Astrocyte of the cerebellum (primary cell): ENCODE measurements around the gene ABLIM1.

ENCODE experiments used
- DNase-seq: peaks from one replicate; pipeline ENCODE4 v3.0.0-alpha.2; 2011; ENCODE audit warnings: low read depth
- H3K4me3 ChIP-seq: 2 replicates; pipeline ENCODE4 v1.5.1; 2011; ENCODE audit warnings: mild to moderate bottlenecking, low read depth, low read length, moderate library complexity
- CTCF ChIP-seq: IDR thresholded peaks from 2 replicates; pipeline ENCODE4 v1.5.1; 2012; ENCODE audit warnings: low read length, low read depth, moderate library complexity, mild to moderate bottlenecking; ENCODE audit errors: missing control alignments
- in situ Hi-C: cut with HindIII; loops from 2 replicates; pipeline ENCODE4 v1.10.0; 2017; ENCODE audit warnings: low sequenced_read_pairs

The ABLIM1 gene

DNA sequence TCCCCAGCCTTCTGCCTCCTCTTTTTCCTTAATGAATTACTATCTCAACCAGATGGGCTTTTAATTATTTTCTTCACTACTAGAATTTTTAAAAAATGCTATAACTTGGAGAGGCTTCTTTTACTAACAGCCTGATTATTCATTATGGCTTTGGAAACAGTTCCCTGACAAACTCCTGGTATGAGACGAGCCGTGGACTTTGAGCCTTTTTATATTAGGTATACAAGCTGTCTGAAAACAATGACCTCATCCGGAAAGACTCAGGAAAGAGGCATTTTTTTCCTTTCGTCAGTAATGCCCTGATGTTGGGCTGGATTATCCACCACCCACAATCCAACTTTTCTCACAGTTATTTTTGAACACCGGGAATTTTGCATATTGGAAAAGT is 26.7 kb upstream of the ABLIM1 start:
- TF ChIP-seq CTCF: no peak
- in situ Hi-C loops: no loop called here
- no peak overlapping the region for H3K4me3 ChIP-seq
- DNase-seq: peak; percentile 34

GRCh38 chr10:114684084-114684821 is 26.2 kb upstream of the ABLIM1 start:
- no peak for DNase-seq
- no peak for TF ChIP-seq CTCF
- in situ Hi-C loops: no loop called here
- H3K4me3 ChIP-seq: peak overlapping the region; percentile 7

GRCh38 chr10:114683593-114683992 is 25.5 kb upstream of the ABLIM1 start:
- DNase-seq: no peak
- no peak overlapping the region for H3K4me3 ChIP-seq
- in situ Hi-C loops: no loop called here
- no peak for TF ChIP-seq CTCF

DNA sequence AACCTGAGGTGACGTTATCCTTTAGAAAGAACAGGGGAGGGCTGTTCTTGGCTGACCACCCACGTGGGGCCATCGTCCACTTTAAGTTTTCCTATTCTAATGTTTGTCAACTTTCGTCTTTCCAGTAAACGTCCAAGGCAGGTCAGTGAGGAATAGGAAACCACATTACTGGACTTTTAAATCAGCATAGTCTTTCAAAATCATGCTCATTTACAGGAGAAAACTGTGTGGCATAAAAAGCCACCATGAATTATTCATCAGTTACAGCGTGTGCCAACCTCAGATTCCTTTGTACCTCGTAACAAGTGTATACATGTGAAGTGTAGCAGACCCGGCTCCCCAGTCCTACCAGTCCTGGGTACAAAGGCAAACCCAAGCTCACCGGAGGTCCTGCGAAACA is 25.1 kb upstream of the ABLIM1 start:
- DNase-seq: no peak
- in situ Hi-C loops: no loop called here
- no peak for TF ChIP-seq CTCF
- H3K4me3 ChIP-seq: no peak overlapping the region

- DNase-seq: no peak
- TF ChIP-seq CTCF: no peak
- in situ Hi-C loops: no loop called here
- no peak overlapping the region for H3K4me3 ChIP-seq
These were observed 24.5 kb upstream of the ABLIM1 start for GRCh38 chr10:114682532-114682931.

GRCh38 chr10:114682121-114682520 is 24.0 kb upstream of the ABLIM1 start:
- no peak overlapping the region for H3K4me3 ChIP-seq
- TF ChIP-seq CTCF: no peak
- no peak for DNase-seq
- in situ Hi-C loops: no loop called here

DNA sequence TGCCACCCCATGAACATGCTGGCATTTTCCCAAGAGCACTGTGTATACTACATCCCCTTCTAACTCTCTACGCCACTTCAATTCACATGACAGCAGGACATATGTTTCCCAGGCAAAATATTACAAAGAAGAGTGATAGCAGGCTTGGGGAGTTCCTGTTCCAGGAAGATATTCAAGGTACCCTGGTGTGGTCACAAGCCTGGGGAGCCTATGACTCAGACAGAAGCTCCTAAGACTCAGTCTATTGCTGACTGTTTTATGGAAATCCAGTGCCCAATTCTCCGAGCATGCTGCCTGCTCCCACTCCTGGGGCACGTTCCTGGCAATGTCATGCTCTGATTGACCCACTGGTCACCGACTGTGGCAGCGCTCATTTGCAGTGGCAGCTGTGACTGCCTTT is 23.5 kb upstream of the ABLIM1 start:
- no peak for DNase-seq
- TF ChIP-seq CTCF: no peak

More for the DNA sequence above, 23.5 kb upstream of the ABLIM1 start:
- in situ Hi-C loops: no loop called here
- no peak overlapping the region for H3K4me3 ChIP-seq
